ENCODE results near the gene RSRC1. TPM values are rescaled to one million over a fixed set of nuclear protein-coding genes. Genes with fewer than 3 reads are reported as not detected.
"Not testable (repeated sequence)": the region's sequence is repeated elsewhere in the genome, so short reads cannot be mapped to it uniquely, and the experiment has no call there.

RSRC1 gene
- total RNA-seq, 1 donor from 2014 or later, result 80.5 TPM

DNA sequence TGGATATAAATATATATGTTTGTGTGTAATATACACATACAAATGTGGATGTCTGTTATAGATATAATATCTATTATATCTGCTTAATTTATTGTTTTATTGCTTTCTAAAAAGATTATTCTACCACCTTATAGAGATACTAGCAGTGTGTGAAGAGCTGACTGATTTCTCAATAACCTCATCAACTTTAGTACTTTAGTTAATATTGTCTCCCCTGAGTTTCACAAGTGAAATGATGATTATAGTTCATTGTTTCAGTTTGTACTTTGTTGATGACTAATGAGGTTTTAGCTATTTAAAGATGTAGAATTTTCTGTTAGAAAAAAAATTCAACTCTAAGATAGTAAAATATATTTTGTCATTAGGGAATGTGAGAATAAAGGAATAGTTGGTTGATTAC, 11.4 kb downstream of the RSRC1 start:
- Mint-ChIP-seq H3K4me1 (no peaks in the 10 kb centered on the region), H3K27ac (no peak overlapping the region), H3K4me3 (no peak overlapping the region), H3K27me3 (ENCODE audit: insufficient read depth, low read depth) (no peaks in the 10 kb centered on the region), H3K9me3 (peaks cover 2% of the 10 kb centered on the region), H3K36me3 (peaks cover 34% of the 10 kb centered on the region)
- H3K27ac ChIP-seq, result no peak overlapping the region
- H3K79me2 ChIP-seq (ENCODE audit: low read depth), result peaks cover 42% of the 10 kb centered on the region
- no peak overlapping the region for H2AFZ ChIP-seq (replicated peaks)
- H4K20me1 ChIP-seq (ENCODE audit: low read depth), result no peaks in the 10 kb centered on the region
- no peak overlapping the region for H3K4me3 ChIP-seq
- TF ChIP-seq EZH2phosphoT487 (IDR thresholded peaks at IDR 0.05) (no peak), EZH2 (IDR thresholded peaks at IDR 0.05) (no peak)
- TF ChIP-seq, protein P1, sequence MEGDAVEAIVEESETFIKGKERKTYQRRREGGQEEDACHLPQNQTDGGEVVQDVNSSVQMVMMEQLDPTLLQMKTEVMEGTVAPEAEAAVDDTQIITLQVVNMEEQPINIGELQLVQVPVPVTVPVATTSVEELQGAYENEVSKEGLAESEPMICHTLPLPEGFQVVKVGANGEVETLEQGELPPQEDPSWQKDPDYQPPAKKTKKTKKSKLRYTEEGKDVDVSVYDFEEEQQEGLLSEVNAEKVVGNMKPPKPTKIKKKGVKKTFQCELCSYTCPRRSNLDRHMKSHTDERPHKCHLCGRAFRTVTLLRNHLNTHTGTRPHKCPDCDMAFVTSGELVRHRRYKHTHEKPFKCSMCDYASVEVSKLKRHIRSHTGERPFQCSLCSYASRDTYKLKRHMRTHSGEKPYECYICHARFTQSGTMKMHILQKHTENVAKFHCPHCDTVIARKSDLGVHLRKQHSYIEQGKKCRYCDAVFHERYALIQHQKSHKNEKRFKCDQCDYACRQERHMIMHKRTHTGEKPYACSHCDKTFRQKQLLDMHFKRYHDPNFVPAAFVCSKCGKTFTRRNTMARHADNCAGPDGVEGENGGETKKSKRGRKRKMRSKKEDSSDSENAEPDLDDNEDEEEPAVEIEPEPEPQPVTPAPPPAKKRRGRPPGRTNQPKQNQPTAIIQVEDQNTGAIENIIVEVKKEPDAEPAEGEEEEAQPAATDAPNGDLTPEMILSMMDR (IDR thresholded peaks at IDR 0.05), result no peak
- no peak overlapping the region for H3K9ac ChIP-seq
- no peaks in the 10 kb centered on the region for H3K4me1 ChIP-seq
- H3K27me3 ChIP-seq, result no peaks in the 10 kb centered on the region
- H3K36me3 ChIP-seq, result no peaks in the 10 kb centered on the region
- no peaks in the 10 kb centered on the region for H3K9me3 ChIP-seq (ENCODE audit: low read depth)
- no peaks in the 10 kb centered on the region for H3F3A ChIP-seq (ENCODE audit: low read depth)
- DNase-seq (ENCODE audit: low spot score), result no peak
- H3K4me2 ChIP-seq, result no peak overlapping the region

GRCh38 chr3:158122721-158123120, 12.8 kb downstream of the RSRC1 start:
- H3K27me3 ChIP-seq; H3K27me3 Mint-ChIP-seq (ENCODE audit: insufficient read depth, low read depth); H3K4me3 Mint-ChIP-seq; H3K27ac ChIP-seq; DNase-seq (ENCODE audit: low spot score); H3K4me1 ChIP-seq; H3K4me3 ChIP-seq; H4K20me1 ChIP-seq (ENCODE audit: low read depth); H3K4me2 ChIP-seq; H3K9me3 ChIP-seq (ENCODE audit: low read depth); H3K27ac Mint-ChIP-seq; H3F3A ChIP-seq (ENCODE audit: low read depth); H3K36me3 ChIP-seq; H3K4me1 Mint-ChIP-seq; H2AFZ ChIP-seq (replicated peaks); H3K9ac ChIP-seq; H3K9me3 Mint-ChIP-seq: not testable (repeated sequence)
- peaks cover 43% of the 10 kb centered on the region for H3K36me3 Mint-ChIP-seq
- H3K79me2 ChIP-seq (ENCODE audit: low read depth), result peaks cover 33% of the 10 kb centered on the region

- H3K4me1 Mint-ChIP-seq, result no peaks in the 10 kb centered on the region
- H3K79me2 ChIP-seq (ENCODE audit: low read depth), result peaks cover 5% of the 10 kb centered on the region
- no peak for TF ChIP-seq EZH2phosphoT487 (IDR thresholded peaks at IDR 0.05)
- TF ChIP-seq, protein P1 (IDR thresholded peaks at IDR 0.05), result no peak
- H3K4me3 ChIP-seq, result no peak overlapping the region
- no peak overlapping the region for H3K27ac Mint-ChIP-seq
- H3K4me3 Mint-ChIP-seq, result no peak overlapping the region
- H3K9me3 ChIP-seq (ENCODE audit: low read depth), result no peaks in the 10 kb centered on the region
- H3K4me1 ChIP-seq, result no peaks in the 10 kb centered on the region
- H4K20me1 ChIP-seq (ENCODE audit: low read depth), result no peaks in the 10 kb centered on the region
- peaks cover 62% of the 10 kb centered on the region for H3K36me3 Mint-ChIP-seq
- H3K4me2 ChIP-seq, result no peak overlapping the region
- no peak overlapping the region for H2AFZ ChIP-seq (replicated peaks)
- H3K9me3 Mint-ChIP-seq, result peaks cover 2% of the 10 kb centered on the region
- DNase-seq (ENCODE audit: low spot score), result no peak
- no peak overlapping the region for H3K27ac ChIP-seq
- no peaks in the 10 kb centered on the region for H3K36me3 ChIP-seq
- no peaks in the 10 kb centered on the region for H3K27me3 ChIP-seq
- no peaks in the 10 kb centered on the region for H3F3A ChIP-seq (ENCODE audit: low read depth)
- no peaks in the 10 kb centered on the region for H3K27me3 Mint-ChIP-seq (ENCODE audit: insufficient read depth, low read depth)
- no peak overlapping the region for H3K9ac ChIP-seq
Measured at GRCh38 chr3:158127250-158128219, 17.6 kb downstream of the RSRC1 start.

DNA sequence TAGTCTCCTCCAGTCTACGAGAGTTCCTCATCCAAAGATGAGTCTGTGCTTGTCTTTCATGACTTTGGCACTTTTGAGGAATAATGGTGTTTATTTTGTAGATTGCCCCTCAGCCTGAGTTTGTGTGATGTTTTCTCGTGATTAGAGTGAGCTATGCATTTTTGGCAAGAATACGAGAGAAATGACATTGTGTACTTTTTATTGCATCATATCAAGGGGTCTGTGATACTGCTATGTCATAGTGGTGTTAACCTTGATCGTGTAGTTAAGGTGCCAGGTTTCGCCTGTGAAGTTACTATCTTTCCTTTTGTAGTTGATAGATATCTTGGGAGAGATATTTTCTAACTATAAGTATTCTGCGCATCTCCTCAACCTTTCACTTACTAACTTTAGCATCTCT, 18.9 kb downstream of the RSRC1 start:
- Mint-ChIP-seq H3K36me3 (peaks cover 49% of the 10 kb centered on the region), H3K9me3 (peaks cover under 1% of the 10 kb centered on the region), H3K4me3 (no peak overlapping the region), H3K4me1 (no peaks in the 10 kb centered on the region), H3K27ac (no peak overlapping the region), H3K27me3 (ENCODE audit: insufficient read depth, low read depth) (no peaks in the 10 kb centered on the region)
- Histone ChIP-seq H3K27ac (no peak overlapping the region), H3K4me3 (no peak overlapping the region), H3K4me1 (no peaks in the 10 kb centered on the region), H3K27me3 (no peaks in the 10 kb centered on the region), H3F3A (ENCODE audit: low read depth) (no peaks in the 10 kb centered on the region), H2AFZ (replicated peaks) (no peak overlapping the region), H4K20me1 (ENCODE audit: low read depth) (no peaks in the 10 kb centered on the region), H3K9ac (no peak overlapping the region), H3K9me3 (ENCODE audit: low read depth) (no peaks in the 10 kb centered on the region), H3K36me3 (no peaks in the 10 kb centered on the region), H3K79me2 (ENCODE audit: low read depth) (peaks cover 5% of the 10 kb centered on the region), H3K4me2 (no peak overlapping the region)
- DNase-seq (ENCODE audit: low spot score), result no peak
- TF ChIP-seq EZH2phosphoT487 (IDR thresholded peaks at IDR 0.05) (no peak), EZH2 (IDR thresholded peaks at IDR 0.05) (no peak)
- TF ChIP-seq, protein P1 (IDR thresholded peaks at IDR 0.05), result no peak

Data from neural progenitor cell (in vitro differentiated cells).